DND-41 (cell line): ENCODE data around the gene FHIT.

Experiments used
- CTCF ChIP-seq: IDR thresholded peaks from 2 replicates; pipeline ENCODE4 v1.5.1; 2012; ENCODE audit warnings: borderline replicate concordance, low read length, moderate library complexity, mild to moderate bottlenecking; ENCODE audit not compliant: poor library complexity, severe bottlenecking; ENCODE audit errors: extremely low read depth
- EZH2 ChIP-seq: IDR thresholded peaks from 3 replicates; pipeline ENCODE4 v1.6.1; 2012; ENCODE audit warnings: borderline replicate concordance, low read depth, mild to moderate bottlenecking, moderate library complexity, low read length, inconsistent platforms; ENCODE audit not compliant: severe bottlenecking

- TF ChIP-seq CTCF (no peak), EZH2 (no peak)
Observed at GRCh38 chr3:59811160-59811559, 1440.1 kb downstream of the FHIT start.
